HCT116 (cell line): ENCODE results near the gene TMC1. TPM values are rescaled to one million over a fixed set of nuclear protein-coding genes. Genes with fewer than 3 reads are reported as not detected.
A peak's percentile ranks its signal among the peaks of the same experiment; 100 is the strongest.

Source experiments
- ATAC-seq: fragments of 200-7000 bp; cut with Tn5 transposase; 2 replicates; pipeline ENCODE4 v1.9.1; 2020; ENCODE audit warnings: mild to moderate bottlenecking, moderate library complexity
- BruUV-seq: library from RNA; stranded (reverse); fragments of 400-500 nt; replicated peaks from 2 replicates; lab custom pipeline; 2021; lab: Mats Ljungman, UMichigan
- CTCF ChIA-PET: fragments of 300-600 bp; sonication (Branson Sonifier 250); formaldehyde crosslinking; loops from one replicate; lab custom pipeline; 2021; ENCODE audit warnings: antibody characterized with exemption; lab: Charles Lee
- POLR2A ChIA-PET: fragments of 300-600, 350-600 bp; sonication (Branson Sonifier 250); formaldehyde crosslinking; loops from one replicate; lab custom pipeline; 2021; ENCODE audit warnings: antibody characterized with exemption; lab: Charles Lee
- RAD21 ChIA-PET, 2 experiments: fragments of 300-600 bp; sonication (Branson Sonifier 250); formaldehyde crosslinking; loops; one replicate each; lab custom pipeline; 2023; ENCODE audit warnings: low total read pairs in 2 of 2; ENCODE audit not compliant: uncharacterized antibody in 2 of 2, unreplicated experiment in 2 of 2, low non-redundant PET in 1 of 2; lab: Charles Lee
- DNase-seq: peaks from one replicate; pipeline ENCODE4 v3.0.0-alpha.2; 2010; ENCODE audit warnings: low read depth, low spot score
- H2AFZ ChIP-seq: fragments of 200-600 bp; shearing (Covaris generic), sonication (generic); 2 replicates; pipeline ENCODE4 v1.6.1; 2017; ENCODE audit warnings: low read depth, mixed run types, mixed read lengths, antibody characterized with exemption, low read length; ENCODE audit not compliant: poor library complexity, severe bottlenecking
- H3K27ac ChIP-seq: 2 replicates; pipeline ENCODE4 v1.5.1; 2012; ENCODE audit warnings: low read depth, low read length
- H3K27me3 ChIP-seq: fragments of 200-600 bp; sonication (generic); 2 replicates; pipeline ENCODE4 v1.6.1; 2016; ENCODE audit warnings: mixed run types, low read length, mixed read lengths; ENCODE audit not compliant: insufficient read depth
- H3K36me3 ChIP-seq, 2 experiments: fragments of 200-500 bp in 1 of 2; fragments of 200-600 bp in 1 of 2; sonication (Bioruptor generic) in 1 of 2; sonication (generic) in 1 of 2; 2 replicates each; pipeline versions ENCODE4 v1.5.1 to v1.6.1; 2014 to 2016; ENCODE audit warnings: low read length in 2 of 2, inconsistent platforms in 1 of 2, mixed read lengths in 1 of 2, mixed run types in 1 of 2; ENCODE audit not compliant: insufficient read depth in 2 of 2, control insufficient read depth in 1 of 2
- H3K4me1 ChIP-seq, 2 experiments: fragments of 200-600 bp in 1 of 2; sonication (generic) in 1 of 2; 2 replicates each; pipeline versions ENCODE4 v1.5.1 to v1.6.1; 2012 to 2017; ENCODE audit warnings: low read length in 2 of 2, inconsistent platforms in 1 of 2, mild to moderate bottlenecking in 1 of 2, mixed read lengths in 1 of 2, mixed run types in 1 of 2, moderate library complexity in 1 of 2; ENCODE audit not compliant: insufficient read depth in 2 of 2, control insufficient read depth in 1 of 2
- H3K4me2 ChIP-seq: fragments of 200-600 bp; sonication (generic); 2 replicates; pipeline ENCODE4 v1.6.1; 2017; ENCODE audit warnings: mixed run types, low read length, mixed read lengths
- H3K4me3 ChIP-seq, 2 experiments: fragments of 200-600 bp in 1 of 2; sonication (generic) in 1 of 2; replicated peaks in 1 of 2; 2 replicates each; pipeline ENCODE4 v1.5.1; 2011 to 2016; ENCODE audit warnings: low read length in 2 of 2, control low read depth in 1 of 2, low read depth in 1 of 2, mild to moderate bottlenecking in 1 of 2, mixed read lengths in 1 of 2, mixed run types in 1 of 2
- H3K79me2 ChIP-seq: fragments of 200-600 bp; sonication (generic); 2 replicates; pipeline ENCODE4 v1.6.1; 2017; ENCODE audit warnings: mild to moderate bottlenecking, mixed run types, low read length, moderate library complexity, mixed read lengths; ENCODE audit not compliant: insufficient read depth
- H3K9ac ChIP-seq: fragments of 200-600 bp; sonication (generic); 2 replicates; pipeline ENCODE4 v1.6.1; 2016; ENCODE audit warnings: low read length, mixed read lengths
- H3K9me2 ChIP-seq: fragments of 200-600 bp; sonication (generic), shearing (Covaris generic); 2 replicates; pipeline ENCODE4 v1.6.1; 2017; ENCODE audit warnings: mixed run types, mild to moderate bottlenecking, moderate library complexity; ENCODE audit not compliant: insufficient read depth
- H3K9me3 ChIP-seq, 2 experiments: fragments of 200-500 bp in 1 of 2; fragments of 200-600 bp in 1 of 2; sonication (Bioruptor generic) in 1 of 2; sonication (generic) in 1 of 2; 2 replicates each; pipeline ENCODE4 v1.6.1; 2014 to 2017; ENCODE audit warnings: low read length in 2 of 2, mixed read lengths in 2 of 2, inconsistent platforms in 1 of 2, low read depth in 1 of 2, mild to moderate bottlenecking in 1 of 2, mixed run types in 1 of 2, moderate library complexity in 1 of 2; ENCODE audit not compliant: control insufficient read depth in 1 of 2, insufficient read depth in 1 of 2
- H4K20me1 ChIP-seq: fragments of 200-600 bp; sonication (generic), shearing (Covaris generic); 2 replicates; pipeline ENCODE4 v1.6.1; 2017; ENCODE audit warnings: mixed run types, mild to moderate bottlenecking, moderate library complexity; ENCODE audit not compliant: insufficient read depth
- ATF3 ChIP-seq: IDR thresholded peaks from 2 replicates; pipeline ENCODE4 v1.6.1; 2012
- CBX3 ChIP-seq: IDR thresholded peaks from 2 replicates; pipeline ENCODE4 v1.6.1; 2012; ENCODE audit warnings: low read depth
- CEBPB ChIP-seq: IDR thresholded peaks from 2 replicates; pipeline ENCODE4 v1.6.1; 2012; ENCODE audit warnings: low read depth
- CTCF ChIP-seq, 3 experiments: fragments of 200-600 bp in 1 of 3; sonication (generic) in 1 of 3; IDR thresholded peaks in 2 of 3; conservative IDR thresholded peaks in 1 of 3; 2 replicates each; pipeline ENCODE4 v1.5.1; 2012 to 2017; ENCODE audit warnings: low read depth in 2 of 3, low read length in 2 of 3, antibody characterized with exemption in 1 of 3, borderline replicate concordance in 1 of 3, control low read depth in 1 of 3, mild to moderate bottlenecking in 1 of 3, mixed read lengths in 1 of 3, mixed run types in 1 of 3, moderate library complexity in 1 of 3; ENCODE audit not compliant: insufficient read depth in 1 of 3
- ELF1 ChIP-seq: IDR thresholded peaks from 2 replicates; pipeline ENCODE4 v1.6.1; 2012; ENCODE audit warnings: low read depth, borderline replicate concordance
- FOSL1 ChIP-seq: IDR thresholded peaks from 2 replicates; pipeline ENCODE4 v1.6.1; 2012; ENCODE audit warnings: low read depth
- JUND ChIP-seq: IDR thresholded peaks from 2 replicates; pipeline ENCODE4 v1.6.1; 2012
- MAX ChIP-seq: IDR thresholded peaks from 2 replicates; pipeline ENCODE4 v1.6.1; 2012
- POLR2AphosphoS5 ChIP-seq: IDR thresholded peaks from 2 replicates; pipeline ENCODE4 v1.6.1; 2011; ENCODE audit warnings: mild to moderate bottlenecking, low read depth, low read length, moderate library complexity
- RAD21 ChIP-seq: IDR thresholded peaks from 2 replicates; pipeline ENCODE4 v1.6.1; 2012; ENCODE audit warnings: low read depth, mild to moderate bottlenecking
- REST ChIP-seq: IDR thresholded peaks from 2 replicates; pipeline ENCODE4 v1.6.1; 2012; ENCODE audit warnings: low read depth
- SIN3A ChIP-seq: IDR thresholded peaks from 2 replicates; pipeline ENCODE4 v1.6.1; 2012; ENCODE audit warnings: low read depth
- SP1 ChIP-seq: IDR thresholded peaks from 2 replicates; pipeline ENCODE4 v1.6.1; 2012; ENCODE audit warnings: low read depth
- SRF ChIP-seq: IDR thresholded peaks from 2 replicates; pipeline ENCODE4 v1.6.1; 2012; ENCODE audit warnings: low read depth
- TCF7L2 ChIP-seq: IDR thresholded peaks from 2 replicates; pipeline ENCODE4 v1.7.0; 2011; ENCODE audit warnings: borderline replicate concordance, inconsistent platforms; ENCODE audit not compliant: insufficient read depth, insufficient read length; ENCODE audit errors: extremely low read depth
- ZBTB33 ChIP-seq: IDR thresholded peaks from 2 replicates; pipeline ENCODE4 v1.6.1; 2011; ENCODE audit warnings: mild to moderate bottlenecking, low read length, moderate library complexity; ENCODE audit not compliant: insufficient replicate concordance; ENCODE audit errors: extremely low read depth
- ZFX ChIP-seq: fragments of 450-650 bp; IDR thresholded peaks from 2 replicates; pipeline ENCODE4 v1.6.1; 2017
- ZNF274 ChIP-seq: fragments of 200-500 bp; sonication (Bioruptor generic); IDR thresholded peaks from 2 replicates; pipeline ENCODE4 v1.6.1; 2014; ENCODE audit warnings: mild to moderate bottlenecking, low read depth, low read length, inconsistent platforms
- intact Hi-C: fragments of 100-400 bp; cut with micrococcal nuclease; formaldehyde crosslinking; loops from 2 replicates; pipeline ENCODE4 v1.10.0; 2022
- total RNA-seq: library from RNA; stranded (reverse); gene quantifications from one replicate; pipeline ENCODE4 v1.2.1, GENCODE V29; 2021; ENCODE audit not compliant: unreplicated experiment

The TMC1 gene
- total RNA-seq, 1 experiment from 2014 or later: 0.57 TPM

GRCh38 chr9:72681283-72681630 is 159.8 kb downstream of the TMC1 start (continued):
- TF ChIP-seq POLR2AphosphoS5 (no peak), TCF7L2 (no peak)

- POLR2A ChIA-PET: interaction anchor here (0.8 kb wide), 1 partner anchor 9 kb away, joined by 3 read pairs; no protein-coding TSS in a partner anchor
- DNase-seq: no peak
- no peak for ATAC-seq
- peak overlapping the region; percentile 24; the same call in 1 of the 2 replicates for H3K4me2 ChIP-seq
- TF ChIP-seq ELF1: no peak
- TF ChIP-seq CBX3: no peak
- no peak for TF ChIP-seq ZFX
- TF ChIP-seq ZBTB33: no peak
- TF ChIP-seq JUND: no peak
- TF ChIP-seq RAD21: no peak
- no peak for TF ChIP-seq ATF3
- TF ChIP-seq POLR2AphosphoS5: no peak
- no peak for TF ChIP-seq CTCF (IDR thresholded peaks at IDR 0.05 in 2 of 3, conservative IDR thresholded peaks at IDR 0.05 in 1 of 3; ENCODE audit: borderline replicate concordance in 1 of 3, insufficient read depth in 1 of 3, low read depth in 2 of 3, low read length in 2 of 3)
- TF ChIP-seq FOSL1: no peak
- TF ChIP-seq REST: no peak
- TF ChIP-seq TCF7L2: no peak
- TF ChIP-seq CEBPB: no peak
- no peak for TF ChIP-seq SRF
- TF ChIP-seq ZNF274: no peak
- no peak for TF ChIP-seq SIN3A
- no peak for TF ChIP-seq SP1
- TF ChIP-seq MAX: no peak
- intact Hi-C loops: no loop called here
- H3K79me2 ChIP-seq: no peaks in the 10 kb centered on the region
- H3K4me1 ChIP-seq: peaks cover 7 to 30% of the 10 kb centered on the region in 2 experiments; a peak in 3 of 4 replicates
- H3K9me3 ChIP-seq: no peaks in the 10 kb centered on the region
- CTCF ChIA-PET: no interaction called here
- H3K9me2 ChIP-seq: no peaks in the 10 kb centered on the region
- no peaks in the 10 kb centered on the region for H3K27me3 ChIP-seq
- no peaks in the 10 kb centered on the region for H3K36me3 ChIP-seq
- H2AFZ ChIP-seq: peak overlapping the region; percentile 52
- H3K9ac ChIP-seq: no peak overlapping the region
- RAD21 ChIA-PET: no interaction called here
- no peak overlapping the region for H3K4me3 ChIP-seq
- H3K27ac ChIP-seq: no peak overlapping the region
- no peaks in the 10 kb centered on the region for H4K20me1 ChIP-seq
- BruUV-seq: no TSS peak
Measured at GRCh38 chr9:72684615-72685014, 163.2 kb downstream of the TMC1 start.
